Measurements from ENCODE around the gene DHX35.

DNA sequence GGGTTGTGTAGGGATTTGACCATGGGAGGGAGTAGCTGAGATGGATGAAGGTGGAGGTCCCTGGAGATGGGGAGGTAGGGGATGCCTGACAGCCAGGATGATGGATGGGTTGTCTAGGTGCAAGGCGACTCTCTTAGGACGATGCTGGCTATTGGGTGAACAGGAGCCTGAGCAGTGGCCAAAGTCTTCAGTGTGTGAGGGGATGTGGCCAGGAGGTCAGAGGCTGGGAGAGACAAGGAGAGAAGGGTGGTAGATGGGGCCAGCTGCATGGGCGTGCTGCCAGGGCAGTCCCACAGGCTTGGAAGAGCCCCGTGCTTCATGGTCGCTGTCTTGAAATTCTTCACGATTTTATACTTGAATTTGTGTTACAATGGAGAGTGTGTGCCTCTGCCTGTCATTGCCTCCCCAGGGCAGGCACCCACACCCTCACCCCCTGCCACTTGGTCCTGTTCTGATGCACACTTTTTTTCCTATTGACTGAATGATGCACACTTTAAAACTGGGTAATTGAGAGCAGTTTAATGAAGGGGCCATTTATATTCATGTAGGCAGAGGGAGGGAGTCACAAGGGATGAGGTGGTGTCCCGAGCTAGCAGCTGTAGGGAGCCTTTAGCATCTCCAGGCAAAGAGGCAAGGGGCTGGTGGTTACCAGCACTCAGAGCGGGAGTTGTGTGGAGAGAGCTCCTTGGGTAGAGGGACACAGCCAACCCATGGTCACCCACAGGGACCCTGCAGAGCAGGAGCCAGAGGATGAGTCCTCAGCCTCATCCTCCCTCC lies 120.7 kb downstream of the DHX35 start:
- TF ChIP-seq, protein P1, sequence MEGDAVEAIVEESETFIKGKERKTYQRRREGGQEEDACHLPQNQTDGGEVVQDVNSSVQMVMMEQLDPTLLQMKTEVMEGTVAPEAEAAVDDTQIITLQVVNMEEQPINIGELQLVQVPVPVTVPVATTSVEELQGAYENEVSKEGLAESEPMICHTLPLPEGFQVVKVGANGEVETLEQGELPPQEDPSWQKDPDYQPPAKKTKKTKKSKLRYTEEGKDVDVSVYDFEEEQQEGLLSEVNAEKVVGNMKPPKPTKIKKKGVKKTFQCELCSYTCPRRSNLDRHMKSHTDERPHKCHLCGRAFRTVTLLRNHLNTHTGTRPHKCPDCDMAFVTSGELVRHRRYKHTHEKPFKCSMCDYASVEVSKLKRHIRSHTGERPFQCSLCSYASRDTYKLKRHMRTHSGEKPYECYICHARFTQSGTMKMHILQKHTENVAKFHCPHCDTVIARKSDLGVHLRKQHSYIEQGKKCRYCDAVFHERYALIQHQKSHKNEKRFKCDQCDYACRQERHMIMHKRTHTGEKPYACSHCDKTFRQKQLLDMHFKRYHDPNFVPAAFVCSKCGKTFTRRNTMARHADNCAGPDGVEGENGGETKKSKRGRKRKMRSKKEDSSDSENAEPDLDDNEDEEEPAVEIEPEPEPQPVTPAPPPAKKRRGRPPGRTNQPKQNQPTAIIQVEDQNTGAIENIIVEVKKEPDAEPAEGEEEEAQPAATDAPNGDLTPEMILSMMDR (IDR thresholded peaks at IDR 0.05): no peak
- no peak for TF ChIP-seq POLR2A (IDR thresholded peaks at IDR 0.05)
